H1 (cell line): ENCODE results near the gene CPA4. TPM values are rescaled to one million over a fixed set of nuclear protein-coding genes. Genes with fewer than 3 reads are reported as not detected.

ENCODE experiments used
- CTCF ChIA-PET: fragments of 300-600 bp; sonication (Branson Sonifier 250); formaldehyde crosslinking; loops from one replicate; lab custom pipeline; 2021; ENCODE audit not compliant: partially characterized antibody; lab: Charles Lee
- POLR2A ChIA-PET: fragments of 300-600 bp; sonication (Branson Sonifier 250); formaldehyde crosslinking; loops from one replicate; lab custom pipeline; 2021; ENCODE audit warnings: inconsistent platforms; ENCODE audit not compliant: partially characterized antibody; lab: Charles Lee
- DNase-seq, 2 experiments: peaks; one replicate each; pipeline versions ENCODE4 v3.0.0 to v3.0.0-alpha.2; 2010 to 2022; ENCODE audit warnings: low spot score in 2 of 2, low read depth in 1 of 2, mixed read lengths in 1 of 2
- FAIRE-seq: peaks from 2 replicates; lab custom pipeline; 2011; peaks lifted over from hg19 to GRCh38; lab: Jason Lieb, UNC
- H2AFZ ChIP-seq: 2 replicates; pipeline ENCODE4 v1.8.1; 2012; ENCODE audit warnings: low read length, inconsistent platforms
- H2AK5ac ChIP-seq: 2 replicates; pipeline ENCODE4 v1.6.1; 2013; ENCODE audit warnings: low read depth, low read length
- H2BK120ac ChIP-seq: replicated peaks from 2 replicates; pipeline ENCODE3; 2013; ENCODE audit warnings: low read depth, low read length, inconsistent platforms
- H2BK12ac ChIP-seq: 2 replicates; pipeline ENCODE4 v1.6.1; 2013; ENCODE audit warnings: low read depth, low read length
- H2BK15ac ChIP-seq: 2 replicates; pipeline ENCODE4 v1.6.1; 2013; ENCODE audit warnings: low read length
- H2BK20ac ChIP-seq: 2 replicates; pipeline ENCODE4 v1.6.1; 2013; ENCODE audit warnings: low read length
- H2BK5ac ChIP-seq: 2 replicates; pipeline ENCODE4 v1.6.1; 2013; ENCODE audit warnings: low read depth, low read length
- H3K14ac ChIP-seq: 2 replicates; pipeline ENCODE4 v1.6.1; 2013; ENCODE audit warnings: inconsistent platforms; ENCODE audit not compliant: insufficient read length
- H3K18ac ChIP-seq: 2 replicates; pipeline ENCODE4 v1.6.1; 2013; ENCODE audit warnings: low read length; ENCODE audit errors: extremely low read depth
- H3K23ac ChIP-seq: 2 replicates; pipeline ENCODE4 v1.6.1; 2013; ENCODE audit warnings: inconsistent platforms; ENCODE audit not compliant: insufficient read length
- H3K23me2 ChIP-seq: 2 replicates; pipeline ENCODE4 v1.6.1; 2013; ENCODE audit warnings: low read depth, low read length
- H3K27ac ChIP-seq: 2 replicates; pipeline ENCODE4 v1.6.1; 2011; ENCODE audit warnings: low read depth, low read length, inconsistent platforms
- H3K27me3 ChIP-seq, 4 experiments: replicated peaks in 1 of 4; 1 replicate in 1 of 4; 2 replicates in 3 of 4; pipeline versions ENCODE4 v1.6.1 to v1.8.1; 2011 to 2013; ENCODE audit warnings: low read length in 3 of 4, mild to moderate bottlenecking in 3 of 4, inconsistent platforms in 2 of 4, mixed read lengths in 2 of 4, moderate library complexity in 1 of 4; ENCODE audit not compliant: control insufficient read depth in 3 of 4, insufficient read depth in 3 of 4; ENCODE audit errors: extremely low read depth in 1 of 4
- H3K36me3 ChIP-seq, 4 experiments: 2 replicates each; pipeline versions ENCODE4 v1.6.1 to v1.8.1; 2011 to 2013; ENCODE audit warnings: mild to moderate bottlenecking in 4 of 4, low read length in 3 of 4, moderate library complexity in 2 of 4, control low read depth in 1 of 4, inconsistent platforms in 1 of 4; ENCODE audit not compliant: insufficient read depth in 4 of 4, control insufficient read depth in 2 of 4
- H3K4ac ChIP-seq: replicated peaks from 2 replicates; pipeline ENCODE3; 2013; ENCODE audit warnings: low read length, low read depth, mixed read lengths, inconsistent platforms; ENCODE audit not compliant: insufficient read length
- H3K4me1 ChIP-seq, 4 experiments: replicated peaks in 1 of 4; 1 replicate in 1 of 4; 2 replicates in 3 of 4; pipeline versions ENCODE4 v1.6.1 to v1.8.1; 2011 to 2013; ENCODE audit warnings: low read length in 3 of 4, inconsistent platforms in 2 of 4, mixed read lengths in 1 of 4; ENCODE audit not compliant: insufficient read depth in 4 of 4, control insufficient read depth in 3 of 4
- H3K4me2 ChIP-seq, 2 experiments: 2 replicates each; pipeline versions ENCODE4 v1.6.1 to v1.8.1; 2011 to 2013; ENCODE audit warnings: low read depth in 2 of 2, low read length in 2 of 2, control low read depth in 1 of 2, inconsistent platforms in 1 of 2, mild to moderate bottlenecking in 1 of 2; ENCODE audit not compliant: insufficient read depth in 1 of 2
- H3K4me3 ChIP-seq, 4 experiments: fragments of 200-600, 300-600 bp in 1 of 4; sonication (generic), shearing (Covaris generic), sonication (Bioruptor Twin) in 1 of 4; 2 replicates each; pipeline versions ENCODE4 v1.5.1 to v1.8.1; 2011 to 2016; ENCODE audit warnings: low read length in 4 of 4, low read depth in 3 of 4, control low read depth in 2 of 4, inconsistent platforms in 2 of 4, mild to moderate bottlenecking in 2 of 4, mixed read lengths in 1 of 4, moderate library complexity in 1 of 4; ENCODE audit not compliant: insufficient read depth in 2 of 4; ENCODE audit errors: extremely low read depth in 1 of 4
- H3K56ac ChIP-seq: replicated peaks from 2 replicates; pipeline ENCODE3; 2013; ENCODE audit warnings: low read depth, mild to moderate bottlenecking, mixed read lengths, low read length, inconsistent platforms; ENCODE audit not compliant: insufficient read length
- H3K79me1 ChIP-seq: 2 replicates; pipeline ENCODE4 v1.6.1; 2013; ENCODE audit warnings: low read depth, low read length, control low read depth
- H3K79me2 ChIP-seq, 2 experiments: 2 replicates each; pipeline versions ENCODE4 v1.6.1 to v1.8.1; 2012 to 2013; ENCODE audit warnings: low read length in 2 of 2, mild to moderate bottlenecking in 2 of 2, inconsistent platforms in 1 of 2; ENCODE audit not compliant: insufficient read depth in 2 of 2, control insufficient read depth in 1 of 2
- H3K9ac ChIP-seq, 4 experiments: replicated peaks in 1 of 4; 1 replicate in 1 of 4; 2 replicates in 3 of 4; pipeline versions ENCODE4 v1.6.1 to v1.8.1; 2011 to 2013; ENCODE audit warnings: low read depth in 3 of 4, low read length in 3 of 4, control low read depth in 2 of 4, mild to moderate bottlenecking in 2 of 4, moderate library complexity in 2 of 4, inconsistent platforms in 1 of 4; ENCODE audit errors: extremely low read depth in 1 of 4
- H3K9me3 ChIP-seq, 2 experiments: 2 replicates each; pipeline versions ENCODE4 v1.6.1 to v1.8.1; 2012 to 2013; ENCODE audit warnings: mild to moderate bottlenecking in 2 of 2, moderate library complexity in 2 of 2, control low read depth in 1 of 2, inconsistent platforms in 1 of 2, low read depth in 1 of 2, low read length in 1 of 2, mixed read lengths in 1 of 2; ENCODE audit not compliant: insufficient read depth in 2 of 2
- H4K20me1 ChIP-seq, 2 experiments: replicated peaks in 1 of 2; 2 replicates each; pipeline versions ENCODE3 to v1.8.1; 2011 to 2013; ENCODE audit warnings: inconsistent platforms in 2 of 2, low read length in 2 of 2, mild to moderate bottlenecking in 1 of 2; ENCODE audit not compliant: insufficient read depth in 2 of 2, control insufficient read depth in 1 of 2
- H4K5ac ChIP-seq: 2 replicates; pipeline ENCODE4 v1.6.1; 2013; ENCODE audit warnings: low read length, low read depth, mixed read lengths, inconsistent platforms; ENCODE audit not compliant: insufficient read length
- H4K8ac ChIP-seq: 2 replicates; pipeline ENCODE4 v1.8.0; 2013; ENCODE audit warnings: mild to moderate bottlenecking, moderate library complexity, low read length, inconsistent platforms; ENCODE audit not compliant: insufficient read depth; ENCODE audit errors: extremely low read depth
- H4K91ac ChIP-seq: replicated peaks from 2 replicates; pipeline ENCODE3; 2013; ENCODE audit warnings: low read length, mixed read lengths, inconsistent platforms; ENCODE audit not compliant: insufficient read length
- CTCF ChIP-seq, 3 experiments: IDR thresholded peaks; 1 replicate in 2 of 3; 2 replicates in 1 of 3; pipeline versions ENCODE4 v1.5.1 to v1.6.1; 2011; ENCODE audit warnings: low read length in 3 of 3, mild to moderate bottlenecking in 3 of 3, inconsistent platforms in 2 of 3, low read depth in 1 of 3, moderate library complexity in 1 of 3; ENCODE audit not compliant: insufficient read depth in 1 of 3; ENCODE audit errors: control extremely low read depth in 1 of 3
- RAD21 ChIP-seq, 2 experiments: IDR thresholded peaks in 1 of 2; conservative IDR thresholded peaks in 1 of 2; 2 replicates each; pipeline ENCODE4 v1.6.1; 2011; ENCODE audit warnings: low read depth in 2 of 2, low read length in 2 of 2, improper control_type of control experiment in 1 of 2, inconsistent platforms in 1 of 2, mild to moderate bottlenecking in 1 of 2, moderate library complexity in 1 of 2
- SIRT6 ChIP-seq: IDR thresholded peaks from one replicate; pipeline ENCODE4 v1.7.1; 2012; ENCODE audit warnings: low read length, inconsistent platforms
- WGBS, 2 experiments: shearing (Covaris generic) in 1 of 2; methylation state at CpG; one replicate each; pipeline versions ENCODE4 v1.1.6 to v1.1.7; 2013 to 2015; ENCODE audit warnings: low lambda C conversion rate in 2 of 2, mixed read lengths in 2 of 2, inconsistent platforms in 1 of 2, low coverage in 1 of 2, missing lambda C conversion rate in 1 of 2; ENCODE audit not compliant: insufficient replicate concordance in 2 of 2, insufficient coverage in 1 of 2, insufficient read length in 1 of 2; ENCODE audit errors: extremely low coverage in 1 of 2, missing lambda C conversion rate in 1 of 2; 5-methylcytosine and 5-hydroxymethylcytosine counted together
- long read RNA-seq, 2 experiments: library from RNA in 1 of 2; library from capped mRNA in 1 of 2; stranded (forward); transcript quantifications; one replicate each; pipeline ENCODE4 v2.0.0, GENCODE V29; 2021; ENCODE audit warnings: inconsistent platforms in 1 of 2
- polyA minus RNA-seq, 3 experiments: library from RNA; depleted of rRNA, polyadenylated mRNA; stranded (reverse); fragments of >200 nt; gene quantifications; 1 replicate in 2 of 3; 2 replicates in 1 of 3; pipeline ENCODE4 v1.2.3, GENCODE V29; 2011
- polyA plus RNA-seq, 7 experiments: library from polyadenylated mRNA; depleted of rRNA in 3 of 7; stranded (reverse) in 5 of 7; unstranded in 2 of 7; fragments of >200 nt in 5 of 7; fragments of 200-250 nt in 2 of 7; gene quantifications; 1 replicate in 5 of 7; 2 replicates in 1 of 7; 4 replicates in 1 of 7; pipeline versions ENCODE4 v1.2.1 to v1.2.3, GENCODE V29; 2011 to 2013; ENCODE audit warnings: missing spikeins in 2 of 7, mixed read lengths in 2 of 7
- total RNA-seq: library from RNA; stranded (reverse); fragmentation: NEBNext Ultra II Directional; extraction: Animal tissue kit (Norgen Biotek cat#: 25700); gene quantifications from 2 replicates; pipeline ENCODE4 v1.2.1, GENCODE V29; 2021

Gene CPA4
- total RNA-seq (not detected in 2 replicates), polyA plus RNA-seq (2011; rRNA removed) (0.03 TPM in 1 of 2 replicates, not detected in the other), polyA minus RNA-seq (2011; rRNA and poly(A)+ RNA removed) (not detected in 2 replicates)
- polyA plus RNA-seq (2011; cell fraction: cytosol; rRNA removed), result not detected
- 0.03 TPM for polyA plus RNA-seq (2011; cell fraction: nucleus; rRNA removed)
- 0.29 TPM in 1 of 4 replicates, not detected in the others for polyA plus RNA-seq (2012, experiment 1 of 2)
- not detected for polyA plus RNA-seq (2012, experiment 2 of 2)
- 0.08 TPM for polyA plus RNA-seq (2013, experiment 1 of 2)
- 0.09 TPM for polyA plus RNA-seq (2013, experiment 2 of 2)
- polyA minus RNA-seq (2011; cell fraction: cytosol; rRNA and poly(A)+ RNA removed), result not detected
- not detected for polyA minus RNA-seq (2011; cell fraction: nucleus; rRNA and poly(A)+ RNA removed)
- long read RNA-seq, experiment 1, result 0 reads
- long read RNA-seq, experiment 2, result 0 reads

- H2BK12ac ChIP-seq, result no peak within 1 kb of the TSS
- H4K5ac ChIP-seq, result no peak within 1 kb of the TSS
- H3K79me2 ChIP-seq, result no peaks in the 10 kb centered on the region
- TF ChIP-seq SIRT6, result no peak
- no peak for TF ChIP-seq CTCF (IDR thresholded peaks at IDR 0.05; ENCODE audit: control extremely low read depth in 1 of 3, insufficient read depth in 1 of 3, low read depth in 1 of 3, low read length in 3 of 3)
- TF ChIP-seq RAD21 (IDR thresholded peaks at IDR 0.05 in 1 of 2, conservative IDR thresholded peaks at IDR 0.05 in 1 of 2; ENCODE audit: low read depth in 2 of 2, low read length in 2 of 2), result no peak
- no peak within 1 kb of the TSS for H4K8ac ChIP-seq
- H4K91ac ChIP-seq, result no peak within 1 kb of the TSS
- no peak within 1 kb of the TSS for H3K23ac ChIP-seq
- H3K4me3 ChIP-seq, result no peak within 1 kb of the TSS
- no peaks in the 10 kb centered on the region for H4K20me1 ChIP-seq
- CTCF ChIA-PET, result interaction anchor here (0.8 to 2.0 kb wide), 3 partner anchors 15 to 59 kb away, joined by 3 to 8 read pairs (median 3); no protein-coding TSS in a partner anchor
- no peaks in the 10 kb centered on the region for H3K79me1 ChIP-seq
- no peak within 1 kb of the TSS for H3K18ac ChIP-seq
- H3K27ac ChIP-seq, result no peak within 1 kb of the TSS
- H3K4me1 ChIP-seq, result no peaks in the 10 kb centered on the region
- no peaks in the 10 kb centered on the region for H3K23me2 ChIP-seq
- H2BK120ac ChIP-seq, result no peak within 1 kb of the TSS
- H3K27me3 ChIP-seq, result no peaks in the 10 kb centered on the region
- H3K4me2 ChIP-seq, result no peak within 1 kb of the TSS
- POLR2A ChIA-PET, result interaction anchor here (0.7 kb wide), 1 partner anchor 53 kb away, joined by 3 read pairs; no protein-coding TSS in a partner anchor
- no peak within 1 kb of the TSS for H3K56ac ChIP-seq
- no peak within 1 kb of the TSS for H3K9ac ChIP-seq
- no peak within 1 kb of the TSS for H2AK5ac ChIP-seq
- no peak within 1 kb of the TSS for H2BK20ac ChIP-seq
- no peak within 1 kb of the TSS for H2BK5ac ChIP-seq
- DNase-seq (no peak), FAIRE-seq (no peak)
- H3K36me3 ChIP-seq, result no peaks in the 10 kb centered on the region
- H2BK15ac ChIP-seq, result 0 out of 2 replicates have a peak within 1 kb of the TSS, but pooled peaks have one; percentile 46
- no peak within 1 kb of the TSS for H3K14ac ChIP-seq
- 0 out of 4 replicates have a peak, but pooled peaks cover 0 to 2% of the 10 kb centered on the region in 2 experiments for H3K9me3 ChIP-seq
- H2AFZ ChIP-seq, result no peak within 1 kb of the TSS
- 79% methylated on average over 1 of the region's 1 CpG; no CpG with 5 or more reads in 1 of the 2 experiments for WGBS, 2 experiments
- H3K4ac ChIP-seq, result no peak within 1 kb of the TSS
Observed at GRCh38 chr7:130292682-130293257, at the start of gene CPA4. Gene CPA4, plus strand, starts transcription at chr7:130293161. Its CDS starts 20 bp downstream, at chr7:130293181.
